Measurements from ENCODE around the gene PLAAT2.

Gene PLAAT2

GRCh38 chr11:63511048-63511748 is 52.0 kb downstream of the PLAAT2 start:
- Histone ChIP-seq H3K36me3 (ENCODE audit: control insufficient read depth in 1 of 2, insufficient read depth in 2 of 2, low read length in 2 of 2) (no peaks in the 10 kb centered on the region), H3K4me3 (ENCODE audit: low read depth in 1 of 2, low read length in 2 of 2) (no peak overlapping the region), H3K27me3 (ENCODE audit: low read depth, low read length) (no peaks in the 10 kb centered on the region), H3K9me3 (ENCODE audit: control insufficient read depth in 1 of 2, low read length in 2 of 2) (no peaks in the 10 kb centered on the region), H3K27ac (ENCODE audit: low read length) (no peak overlapping the region), H3K4me1 (ENCODE audit: control insufficient read depth in 1 of 2, insufficient read depth in 2 of 2, low read length in 2 of 2) (no peaks in the 10 kb centered on the region)

GRCh38 chr11:63510360-63511047 is 52.7 kb downstream of the PLAAT2 start:
- Histone ChIP-seq H3K27ac (ENCODE audit: low read length) (no peak overlapping the region), H3K36me3 (ENCODE audit: control insufficient read depth in 1 of 2, insufficient read depth in 2 of 2, low read length in 2 of 2) (no peaks in the 10 kb centered on the region), H3K27me3 (ENCODE audit: low read depth, low read length) (no peaks in the 10 kb centered on the region), H3K4me1 (ENCODE audit: control insufficient read depth in 1 of 2, insufficient read depth in 2 of 2, low read length in 2 of 2) (peaks cover 0 to 1% of the 10 kb centered on the region in 2 donors), H3K9me3 (ENCODE audit: control insufficient read depth in 1 of 2, low read length in 2 of 2) (no peaks in the 10 kb centered on the region), H3K4me3 (ENCODE audit: low read depth in 1 of 2, low read length in 2 of 2) (no peak overlapping the region)

- H3K4me3 ChIP-seq (ENCODE audit: low read depth in 1 of 2, low read length in 2 of 2): no peak overlapping the region
- H3K27ac ChIP-seq (ENCODE audit: low read length): no peak overlapping the region
- no peaks in the 10 kb centered on the region for H3K9me3 ChIP-seq (ENCODE audit: control insufficient read depth in 1 of 2, low read length in 2 of 2)
- no peaks in the 10 kb centered on the region for H3K36me3 ChIP-seq (ENCODE audit: control insufficient read depth in 1 of 2, insufficient read depth in 2 of 2, low read length in 2 of 2)
- H3K4me1 ChIP-seq (ENCODE audit: control insufficient read depth in 1 of 2, insufficient read depth in 2 of 2, low read length in 2 of 2): peaks cover 0 to 7% of the 10 kb centered on the region in 2 donors
- no peaks in the 10 kb centered on the region for H3K27me3 ChIP-seq (ENCODE audit: low read depth, low read length)
Measured at GRCh38 chr11:63508745-63509144, 54.4 kb downstream of the PLAAT2 start.

- Histone ChIP-seq H3K27me3 (ENCODE audit: low read depth, low read length) (no peaks in the 10 kb centered on the region), H3K36me3 (ENCODE audit: control insufficient read depth in 1 of 2, insufficient read depth in 2 of 2, low read length in 2 of 2) (no peaks in the 10 kb centered on the region), H3K4me3 (ENCODE audit: low read depth in 1 of 2, low read length in 2 of 2) (no peak overlapping the region), H3K4me1 (ENCODE audit: control insufficient read depth in 1 of 2, insufficient read depth in 2 of 2, low read length in 2 of 2) (peaks cover 0 to 7% of the 10 kb centered on the region in 2 donors), H3K27ac (ENCODE audit: low read length) (no peak overlapping the region), H3K9me3 (ENCODE audit: control insufficient read depth in 1 of 2, low read length in 2 of 2) (no peaks in the 10 kb centered on the region)
Measured at GRCh38 chr11:63508009-63508408, 55.2 kb downstream of the PLAAT2 start.

- Histone ChIP-seq H3K4me3 (ENCODE audit: low read depth in 1 of 2, low read length in 2 of 2) (no peak overlapping the region), H3K27me3 (ENCODE audit: low read depth, low read length) (no peaks in the 10 kb centered on the region), H3K36me3 (ENCODE audit: control insufficient read depth in 1 of 2, insufficient read depth in 2 of 2, low read length in 2 of 2) (no peaks in the 10 kb centered on the region), H3K9me3 (ENCODE audit: control insufficient read depth in 1 of 2, low read length in 2 of 2) (no peaks in the 10 kb centered on the region), H3K4me1 (ENCODE audit: control insufficient read depth in 1 of 2, insufficient read depth in 2 of 2, low read length in 2 of 2) (peaks cover 0 to 7% of the 10 kb centered on the region in 2 donors), H3K27ac (ENCODE audit: low read length) (no peak overlapping the region)
Measured at GRCh38 chr11:63507511-63507910, 55.7 kb downstream of the PLAAT2 start.

GRCh38 chr11:63506876-63507275 is 56.3 kb downstream of the PLAAT2 start:
- H3K9me3 ChIP-seq (ENCODE audit: control insufficient read depth in 1 of 2, low read length in 2 of 2): no peaks in the 10 kb centered on the region
- no peaks in the 10 kb centered on the region for H3K36me3 ChIP-seq (ENCODE audit: control insufficient read depth in 1 of 2, insufficient read depth in 2 of 2, low read length in 2 of 2)
- H3K4me1 ChIP-seq (ENCODE audit: control insufficient read depth in 1 of 2, insufficient read depth in 2 of 2, low read length in 2 of 2): peaks cover 0 to 7% of the 10 kb centered on the region in 2 donors
- no peak overlapping the region for H3K27ac ChIP-seq (ENCODE audit: low read length)
- H3K4me3 ChIP-seq (ENCODE audit: low read depth in 1 of 2, low read length in 2 of 2): no peak overlapping the region
- no peaks in the 10 kb centered on the region for H3K27me3 ChIP-seq (ENCODE audit: low read depth, low read length)

- H3K27ac ChIP-seq (ENCODE audit: low read length): no peak within 1 kb of the TSS
- no peaks in the 10 kb centered on the region for H3K36me3 ChIP-seq (ENCODE audit: control insufficient read depth in 1 of 2, insufficient read depth in 2 of 2, low read length in 2 of 2)
- no peak within 1 kb of the TSS for H3K4me3 ChIP-seq (ENCODE audit: low read depth in 1 of 2, low read length in 2 of 2)
- no peaks in the 10 kb centered on the region for H3K27me3 ChIP-seq (ENCODE audit: low read depth, low read length)
- H3K9me3 ChIP-seq (ENCODE audit: control insufficient read depth in 1 of 2, low read length in 2 of 2): no peaks in the 10 kb centered on the region
- H3K4me1 ChIP-seq (ENCODE audit: control insufficient read depth in 1 of 2, insufficient read depth in 2 of 2, low read length in 2 of 2): peaks cover 0 to 7% of the 10 kb centered on the region in 2 donors
Measured at GRCh38 chr11:63505857-63506528, 57.2 kb downstream of the PLAAT2 start, which contains the start of gene LGALS12. Gene LGALS12 (plus strand): TSS chr11:63506084. CDS start chr11:63506459, 375 bp downstream.

- no peak overlapping the region for H3K4me3 ChIP-seq (ENCODE audit: low read depth in 1 of 2, low read length in 2 of 2)
- H3K4me1 ChIP-seq (ENCODE audit: control insufficient read depth in 1 of 2, insufficient read depth in 2 of 2, low read length in 2 of 2): peaks cover 0 to 7% of the 10 kb centered on the region in 2 donors
- no peak overlapping the region for H3K27ac ChIP-seq (ENCODE audit: low read length)
- peaks cover 0 to 7% of the 10 kb centered on the region in 2 donors for H3K9me3 ChIP-seq (ENCODE audit: control insufficient read depth in 1 of 2, low read length in 2 of 2)
- no peaks in the 10 kb centered on the region for H3K36me3 ChIP-seq (ENCODE audit: control insufficient read depth in 1 of 2, insufficient read depth in 2 of 2, low read length in 2 of 2)
- H3K27me3 ChIP-seq (ENCODE audit: low read depth, low read length): no peaks in the 10 kb centered on the region
Measured at GRCh38 chr11:63504933-63505586, 58.1 kb downstream of the PLAAT2 start.

GRCh38 chr11:63504054-63504453 is 59.1 kb downstream of the PLAAT2 start:
- Histone ChIP-seq H3K36me3 (ENCODE audit: control insufficient read depth in 1 of 2, insufficient read depth in 2 of 2, low read length in 2 of 2) (no peaks in the 10 kb centered on the region), H3K4me3 (ENCODE audit: low read depth in 1 of 2, low read length in 2 of 2) (no peak overlapping the region), H3K27ac (ENCODE audit: low read length) (no peak overlapping the region), H3K9me3 (ENCODE audit: control insufficient read depth in 1 of 2, low read length in 2 of 2) (peaks cover 0 to 7% of the 10 kb centered on the region in 2 donors), H3K27me3 (ENCODE audit: low read depth, low read length) (no peaks in the 10 kb centered on the region), H3K4me1 (ENCODE audit: control insufficient read depth in 1 of 2, insufficient read depth in 2 of 2, low read length in 2 of 2) (peaks cover 0 to 7% of the 10 kb centered on the region in 2 donors)

- Histone ChIP-seq H3K27me3 (ENCODE audit: low read depth, low read length) (no peaks in the 10 kb centered on the region), H3K9me3 (ENCODE audit: control insufficient read depth in 1 of 2, low read length in 2 of 2) (peaks cover 0 to 7% of the 10 kb centered on the region in 2 donors), H3K4me1 (ENCODE audit: control insufficient read depth in 1 of 2, insufficient read depth in 2 of 2, low read length in 2 of 2) (peaks cover 0 to 7% of the 10 kb centered on the region in 2 donors), H3K36me3 (ENCODE audit: control insufficient read depth in 1 of 2, insufficient read depth in 2 of 2, low read length in 2 of 2) (no peaks in the 10 kb centered on the region), H3K4me3 (ENCODE audit: low read depth in 1 of 2, low read length in 2 of 2) (no peak overlapping the region), H3K27ac (ENCODE audit: low read length) (no peak overlapping the region)
Measured at GRCh38 chr11:63503492-63503891, 59.7 kb downstream of the PLAAT2 start.
